ENCODE results near the gene CLNK. TPM values are rescaled to one million over a fixed set of nuclear protein-coding genes. Genes with fewer than 3 reads are reported as not detected.

CLNK gene
- polyA plus RNA-seq, 3 donors, result not detected

DNA sequence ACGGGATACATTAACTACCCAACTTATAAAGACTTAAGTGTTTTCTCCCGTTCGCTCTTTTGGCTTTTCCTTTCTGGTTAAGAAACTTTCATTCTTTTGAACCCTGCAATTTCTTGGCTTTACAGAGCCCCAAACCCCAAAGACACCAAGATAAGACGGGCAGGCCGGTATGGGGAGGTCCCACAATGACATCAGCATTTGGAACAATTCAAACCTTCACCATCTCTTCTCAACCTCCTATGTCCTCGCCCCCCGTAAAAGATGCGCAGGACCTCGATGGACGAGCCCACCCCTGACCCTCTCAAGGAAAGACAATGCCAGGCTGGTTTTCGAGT lies 228.3 kb downstream of the CLNK start:
- Histone ChIP-seq H3K4me2 (replicated peaks; ENCODE audit: extremely low read depth, low read length, poor library complexity, severe bottlenecking) (peak overlapping the region; percentile 76), H3K4me3 (replicated peaks in 1 of 3; ENCODE audit: low read depth in 2 of 3, low read length in 3 of 3) (peak overlapping the region; percentile 21 to 73 (median 31)), H4K20me1 (ENCODE audit: insufficient read depth, low read length) (no peaks in the 10 kb centered on the region), H3K27me3 (ENCODE audit: control insufficient read depth in 2 of 2, insufficient read depth in 2 of 2, low read length in 2 of 2) (peaks cover 14 to 35% of the 10 kb centered on the region in 2 donors), H3K27ac (ENCODE audit: low read depth in 1 of 2, low read length in 2 of 2) (peak overlapping the region in 1 of 2 donors; percentile 40), H3K36me3 (replicated peaks in 1 of 2; ENCODE audit: control insufficient read depth in 1 of 2, insufficient read depth in 2 of 2, low read length in 2 of 2) (peaks cover 8 to 34% of the 10 kb centered on the region in 2 donors), H3K9me3 (replicated peaks in 1 of 2; ENCODE audit: control insufficient read depth in 1 of 2, insufficient read depth in 1 of 2, low read length in 2 of 2) (peaks cover 8 to 23% of the 10 kb centered on the region in 2 donors), H2AFZ (ENCODE audit: insufficient read depth, low read depth, low read length, poor library complexity, severe bottlenecking) (peak overlapping the region; percentile 83), H3K79me2 (ENCODE audit: insufficient read depth, low read length) (peaks cover 6% of the 10 kb centered on the region), H3K4me1 (ENCODE audit: control insufficient read depth in 1 of 2, insufficient read depth in 2 of 2, low read length in 2 of 2) (peaks cover 17 to 27% of the 10 kb centered on the region in 2 donors), H3K9ac (ENCODE audit: insufficient read depth, low read length, poor library complexity, severe bottlenecking) (peak overlapping the region; percentile 43)
- 61% methylated on average over 8 of the region's 11 CpGs for WGBS (ENCODE audit: insufficient coverage)
- Mint-ChIP-seq H3K4me1 (peaks cover 21% of the 10 kb centered on the region), H3K4me3 (peak overlapping the region; percentile 71 to 87), H3K27ac (peak overlapping the region in 3 of 7 donors; percentile 19 to 60 (median 48)), H3K27me3 (ENCODE audit: low read depth in 3 of 3) (peaks cover 33 to 40% (median 38%) of the 10 kb centered on the region in 3 donors), H3K9me3 (peaks cover 7 to 31% (median 17%) of the 10 kb centered on the region in 7 donors), H3K36me3 (peaks cover 39 to 42% of the 10 kb centered on the region in 2 donors)
- no peak for DNase-seq
- no peak for TF ChIP-seq CTCF (IDR thresholded peaks at IDR 0.05)
- intact Hi-C loops (cut with micrococcal nuclease), result no loop called here

- H3K9me3 Mint-ChIP-seq, result peaks cover 7 to 31% (median 22%) of the 10 kb centered on the region in 7 donors
- Histone ChIP-seq H4K20me1 (ENCODE audit: insufficient read depth, low read length) (no peaks in the 10 kb centered on the region), H3K27ac (ENCODE audit: low read depth in 1 of 2, low read length in 2 of 2) (no peak overlapping the region), H2AFZ (ENCODE audit: insufficient read depth, low read depth, low read length, poor library complexity, severe bottlenecking) (no peak overlapping the region), H3K4me1 (ENCODE audit: control insufficient read depth in 1 of 2, insufficient read depth in 2 of 2, low read length in 2 of 2) (peaks cover 12 to 22% of the 10 kb centered on the region in 2 donors), H3K9ac (ENCODE audit: insufficient read depth, low read length, poor library complexity, severe bottlenecking) (no peak overlapping the region), H3K4me3 (replicated peaks in 1 of 3; ENCODE audit: low read depth in 2 of 3, low read length in 3 of 3) (no peak overlapping the region), H3K9me3 (replicated peaks in 1 of 2; ENCODE audit: control insufficient read depth in 1 of 2, insufficient read depth in 1 of 2, low read length in 2 of 2) (peaks cover 14 to 32% of the 10 kb centered on the region in 2 donors), H3K4me2 (replicated peaks; ENCODE audit: extremely low read depth, low read length, poor library complexity, severe bottlenecking) (no peak overlapping the region), H3K36me3 (replicated peaks in 1 of 2; ENCODE audit: control insufficient read depth in 1 of 2, insufficient read depth in 2 of 2, low read length in 2 of 2) (peaks cover 8 to 44% of the 10 kb centered on the region in 2 donors), H3K79me2 (ENCODE audit: insufficient read depth, low read length) (peaks cover 6% of the 10 kb centered on the region), H3K27me3 (ENCODE audit: control insufficient read depth in 2 of 2, insufficient read depth in 2 of 2, low read length in 2 of 2) (peaks cover 14 to 30% of the 10 kb centered on the region in 2 donors)
- no peak overlapping the region for H3K4me3 Mint-ChIP-seq
- intact Hi-C loops (cut with micrococcal nuclease), result no loop called here
- H3K4me1 Mint-ChIP-seq, result peaks cover 21% of the 10 kb centered on the region
- DNase-seq, result no peak
- peaks cover 28 to 34% (median 32%) of the 10 kb centered on the region in 3 donors for H3K27me3 Mint-ChIP-seq (ENCODE audit: low read depth in 3 of 3)
- WGBS (ENCODE audit: insufficient coverage), result no CpG with 5 or more reads among the region's 2 CpGs
- peaks cover 48 to 51% of the 10 kb centered on the region in 2 donors for H3K36me3 Mint-ChIP-seq
- TF ChIP-seq CTCF (IDR thresholded peaks at IDR 0.05), result no peak
- no peak overlapping the region for H3K27ac Mint-ChIP-seq
Observed at GRCh38 chr4:10455133-10455532, 229.4 kb downstream of the CLNK start.
